ENCODE measurements around the gene GP1BB.

GP1BB gene

GRCh38 chr22:19710769-19711106, 12.6 kb upstream of the GP1BB start:
- DNase-seq (ENCODE audit: low read depth, low spot score): no peak
- TF ChIP-seq CTCF (IDR thresholded peaks at IDR 0.05; ENCODE audit: insufficient read depth, low read length, missing control alignments): no peak
- POLR2A ChIA-PET: interaction anchor here (0.6 kb wide), 1 partner anchor 60 kb away, joined by 4 read pairs; no protein-coding TSS in a partner anchor
- no peak overlapping the region for H3K4me3 ChIP-seq (ENCODE audit: low read depth, low read length)
- CTCF ChIA-PET: interaction anchor here (1.2 to 1.9 kb wide), 3 partner anchors 15 to 31 kb away, joined by 3 to 4 read pairs (median 4); no protein-coding TSS in a partner anchor

- POLR2A ChIA-PET: no interaction called here
- CTCF ChIA-PET: interaction anchor here (1.1 to 1.5 kb wide), 2 partner anchors 34 to 83 kb away, joined by 3 read pairs; no protein-coding TSS in a partner anchor
- no peak overlapping the region for H3K4me3 ChIP-seq (ENCODE audit: low read depth, low read length)
- no peak for TF ChIP-seq CTCF (IDR thresholded peaks at IDR 0.05; ENCODE audit: insufficient read depth, low read length, missing control alignments)
- DNase-seq (ENCODE audit: low read depth, low spot score): no peak
These were observed 10.1 kb upstream of the GP1BB start for GRCh38 chr22:19713245-19713644.

- ChIA-PET POLR2A (no interaction called here), CTCF (interaction anchor here (4.2 kb wide), 1 partner anchor 83 kb away, joined by 45 read pairs; no protein-coding TSS in a partner anchor)
- H3K4me3 ChIP-seq (ENCODE audit: low read depth, low read length): peak overlapping the region; percentile 54
- DNase-seq (ENCODE audit: low read depth, low spot score): no peak
- no peak for TF ChIP-seq CTCF (IDR thresholded peaks at IDR 0.05; ENCODE audit: insufficient read depth, low read length, missing control alignments)
These were observed 9.6 kb upstream of the GP1BB start for GRCh38 chr22:19713650-19714311.

GRCh38 chr22:19714312-19715187, 8.8 kb upstream of the GP1BB start, which contains the start of gene SEPTIN5:
SEPTIN5 (plus strand) TSS chr22:19714503; CDS start chr22:19714589, 86 bp downstream.
- ChIA-PET CTCF (interaction anchor here (1.1 to 4.2 kb wide), 4 partner anchors 16 to 570 kb away, joined by 3 to 45 read pairs (median 9); partner anchors contain the start of gene ESS2), POLR2A (no interaction called here)
- peak within 1 kb of the TSS; percentile 61 for H3K4me3 ChIP-seq (ENCODE audit: low read depth, low read length)
- no peak for DNase-seq (ENCODE audit: low read depth, low spot score)
- TF ChIP-seq CTCF (IDR thresholded peaks at IDR 0.05; ENCODE audit: insufficient read depth, low read length, missing control alignments): no peak

GRCh38 chr22:19715188-19715930, 8.0 kb upstream of the GP1BB start:
- TF ChIP-seq CTCF (IDR thresholded peaks at IDR 0.05; ENCODE audit: insufficient read depth, low read length, missing control alignments): no peak
- no peak for DNase-seq (ENCODE audit: low read depth, low spot score)
- CTCF ChIA-PET: interaction anchor here (1.1 to 4.2 kb wide), 4 partner anchors 15 to 571 kb away, joined by 3 to 45 read pairs (median 9); partner anchors contain the start of gene ESS2
- peak overlapping the region; percentile 61 for H3K4me3 ChIP-seq (ENCODE audit: low read depth, low read length)
- POLR2A ChIA-PET: no interaction called here
